Measurements from ENCODE around the gene ABLIM2.

GRCh38 chr4:8038719-8039251 lies 119.8 kb downstream of the ABLIM2 start:
- no peak for TF ChIP-seq JUN (IDR thresholded peaks at IDR 0.05; ENCODE audit: low read depth, low read length)
- no peak for TF ChIP-seq POLR2AphosphoS5 (IDR thresholded peaks at IDR 0.05; ENCODE audit: low read depth, low read length)
- TF ChIP-seq, protein P1, sequence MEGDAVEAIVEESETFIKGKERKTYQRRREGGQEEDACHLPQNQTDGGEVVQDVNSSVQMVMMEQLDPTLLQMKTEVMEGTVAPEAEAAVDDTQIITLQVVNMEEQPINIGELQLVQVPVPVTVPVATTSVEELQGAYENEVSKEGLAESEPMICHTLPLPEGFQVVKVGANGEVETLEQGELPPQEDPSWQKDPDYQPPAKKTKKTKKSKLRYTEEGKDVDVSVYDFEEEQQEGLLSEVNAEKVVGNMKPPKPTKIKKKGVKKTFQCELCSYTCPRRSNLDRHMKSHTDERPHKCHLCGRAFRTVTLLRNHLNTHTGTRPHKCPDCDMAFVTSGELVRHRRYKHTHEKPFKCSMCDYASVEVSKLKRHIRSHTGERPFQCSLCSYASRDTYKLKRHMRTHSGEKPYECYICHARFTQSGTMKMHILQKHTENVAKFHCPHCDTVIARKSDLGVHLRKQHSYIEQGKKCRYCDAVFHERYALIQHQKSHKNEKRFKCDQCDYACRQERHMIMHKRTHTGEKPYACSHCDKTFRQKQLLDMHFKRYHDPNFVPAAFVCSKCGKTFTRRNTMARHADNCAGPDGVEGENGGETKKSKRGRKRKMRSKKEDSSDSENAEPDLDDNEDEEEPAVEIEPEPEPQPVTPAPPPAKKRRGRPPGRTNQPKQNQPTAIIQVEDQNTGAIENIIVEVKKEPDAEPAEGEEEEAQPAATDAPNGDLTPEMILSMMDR (IDR thresholded peaks at IDR 0.05; ENCODE audit: control extremely low read depth in 1 of 3, insufficient read depth in 1 of 3, low read depth in 1 of 3, low read length in 3 of 3), result no peak
- TF ChIP-seq TCF12 (IDR thresholded peaks at IDR 0.05; ENCODE audit: low read depth, low read length), result no peak
- TF ChIP-seq FOSL1 (IDR thresholded peaks at IDR 0.05; ENCODE audit: insufficient read depth, low read depth, low read length), result no peak

All from H1 (cell line).